Activated CD4-positive, CD25-positive, alpha-beta regulatory T cell (primary cell): ENCODE results near the gene KCNB1.

Experiments used
- DNase-seq, 4 experiments: peaks; one replicate each; lab custom pipeline; 2025; lab: John Stamatoyannopoulos, UW

Gene KCNB1

DNA sequence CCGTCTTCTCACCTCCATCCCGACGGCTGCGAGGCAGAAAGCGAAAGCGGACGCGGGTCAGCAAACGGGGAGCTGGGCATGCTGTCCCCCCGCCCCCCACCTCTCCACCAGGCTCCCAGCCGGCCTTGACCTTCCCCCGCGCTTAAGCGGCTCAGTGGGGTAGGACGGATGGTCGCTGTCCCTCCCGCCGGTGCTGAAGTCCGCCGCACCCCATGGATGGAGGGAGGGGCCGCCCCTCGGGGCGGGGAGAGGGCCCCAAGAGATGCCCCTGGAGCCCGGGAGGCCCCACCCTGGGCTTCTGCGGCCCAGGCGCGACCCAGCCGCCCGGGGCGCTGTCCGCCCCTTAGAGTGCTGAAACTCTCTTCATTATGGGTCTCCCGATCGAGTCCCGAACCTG lies at the start of gene KCNB1:
TSS of gene KCNB1 (minus strand) at position 48 of the 397 bp plus-strand sequence. CDS start 188 bp downstream, outside the sequence.
- peak in 3 of 4 experiments; percentile 5 to 12 (median 8) for DNase-seq

DNA sequence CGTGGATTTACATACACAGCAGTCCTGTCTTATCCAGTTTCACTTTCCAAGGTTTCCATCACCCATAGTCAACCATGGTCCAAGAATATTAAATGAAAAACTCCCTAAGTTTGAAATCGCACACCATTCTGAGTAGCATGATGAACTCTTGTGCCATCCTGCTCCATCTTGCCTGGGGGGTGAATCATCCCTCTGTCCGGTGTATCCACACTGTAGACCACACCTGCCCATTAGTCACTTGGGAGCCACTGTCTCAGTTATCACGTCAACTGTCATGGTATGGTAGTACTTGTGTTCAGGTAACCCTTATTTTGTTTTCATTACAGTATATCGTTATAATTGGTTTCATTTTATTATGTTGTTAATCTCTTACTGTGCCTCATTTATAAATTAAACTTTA lies 47.0 kb upstream of the KCNB1 start:
- DNase-seq = no peak

DNA sequence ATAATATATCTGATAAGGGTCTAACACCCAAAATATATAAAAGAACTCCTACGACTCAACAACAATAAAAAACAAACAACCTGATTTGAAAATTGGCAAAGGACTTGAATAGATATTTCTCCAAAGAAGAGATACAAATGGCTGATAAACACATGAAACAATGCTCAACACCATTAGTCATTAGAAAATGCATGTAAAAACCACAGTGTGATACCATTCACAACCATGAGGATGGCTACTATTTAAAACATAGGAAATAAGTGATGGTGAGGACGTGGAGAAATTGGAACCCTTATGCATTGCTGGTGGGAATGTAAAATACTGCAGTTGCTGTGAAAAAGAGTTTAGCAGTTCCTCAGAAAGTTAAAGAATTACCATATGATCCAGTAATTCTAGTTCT lies 44.1 kb upstream of the KCNB1 start:
- DNase-seq = no peak

DNA sequence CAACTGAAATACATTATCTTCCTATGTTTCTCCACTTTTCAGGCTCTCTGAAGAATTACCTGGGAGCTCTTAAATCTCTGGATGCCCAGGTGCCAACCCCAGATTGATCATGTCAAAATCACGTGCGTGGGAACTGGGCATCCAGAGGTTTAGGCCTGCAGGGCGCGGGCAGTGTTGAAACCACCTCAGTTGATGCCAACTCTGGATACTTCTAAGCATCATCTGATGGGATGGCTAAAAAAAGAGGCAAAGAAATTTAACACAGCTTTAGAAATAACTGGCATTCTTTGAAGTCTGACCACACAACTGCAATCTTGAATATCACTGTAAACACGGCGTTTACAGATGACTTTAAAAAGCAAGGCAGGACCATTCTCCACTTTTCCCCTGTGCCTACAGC lies 43.6 kb upstream of the KCNB1 start:
- no peak for DNase-seq

DNA sequence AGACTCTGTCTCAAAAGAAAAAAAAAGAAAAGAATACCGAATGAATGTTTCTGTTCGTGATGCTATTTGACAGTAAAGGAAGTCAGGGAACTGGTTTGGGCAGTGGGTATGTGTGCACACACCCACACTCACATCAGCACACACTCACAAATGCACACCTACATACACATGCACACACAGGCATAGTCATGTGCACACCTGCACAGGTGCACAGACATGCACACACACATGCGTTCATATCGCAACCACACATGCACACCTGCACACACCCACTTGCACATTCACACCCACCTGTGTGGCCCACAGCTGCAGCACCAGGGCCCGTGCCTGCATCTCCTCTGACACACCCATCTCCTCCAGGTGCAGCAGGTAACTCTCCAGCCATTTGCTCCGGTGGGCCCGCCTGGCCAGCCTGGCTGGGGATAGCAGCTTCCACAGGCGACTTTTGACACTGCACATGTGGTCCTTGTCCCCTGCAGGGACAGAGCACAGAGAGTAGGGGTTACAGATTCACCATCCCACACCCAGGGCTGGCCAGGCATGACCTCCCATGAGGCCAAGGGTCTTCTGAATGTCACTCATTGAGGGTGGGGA lies 41.4 kb upstream of the KCNB1 start:
- DNase-seq = no peak

DNA sequence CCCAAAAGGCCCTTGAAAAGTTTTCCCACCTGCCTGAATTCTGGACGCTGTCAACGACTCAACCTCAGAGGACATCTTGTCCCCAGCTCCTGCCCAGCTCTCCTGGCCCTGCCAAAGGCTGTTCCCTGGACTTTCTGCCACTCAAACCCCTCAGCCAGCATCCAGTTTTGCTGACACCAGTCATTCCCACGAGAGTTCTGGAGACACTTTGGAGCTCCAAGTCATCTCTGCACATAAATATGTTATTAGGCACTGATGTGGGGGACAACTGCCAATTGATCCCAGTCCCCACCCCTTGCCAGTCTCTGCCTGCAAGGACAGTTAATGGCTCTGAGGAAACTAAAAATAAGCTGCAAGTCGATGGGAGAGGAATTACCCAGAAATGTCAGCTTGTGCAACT lies 38.9 kb upstream of the KCNB1 start:
- DNase-seq = no peak

DNA sequence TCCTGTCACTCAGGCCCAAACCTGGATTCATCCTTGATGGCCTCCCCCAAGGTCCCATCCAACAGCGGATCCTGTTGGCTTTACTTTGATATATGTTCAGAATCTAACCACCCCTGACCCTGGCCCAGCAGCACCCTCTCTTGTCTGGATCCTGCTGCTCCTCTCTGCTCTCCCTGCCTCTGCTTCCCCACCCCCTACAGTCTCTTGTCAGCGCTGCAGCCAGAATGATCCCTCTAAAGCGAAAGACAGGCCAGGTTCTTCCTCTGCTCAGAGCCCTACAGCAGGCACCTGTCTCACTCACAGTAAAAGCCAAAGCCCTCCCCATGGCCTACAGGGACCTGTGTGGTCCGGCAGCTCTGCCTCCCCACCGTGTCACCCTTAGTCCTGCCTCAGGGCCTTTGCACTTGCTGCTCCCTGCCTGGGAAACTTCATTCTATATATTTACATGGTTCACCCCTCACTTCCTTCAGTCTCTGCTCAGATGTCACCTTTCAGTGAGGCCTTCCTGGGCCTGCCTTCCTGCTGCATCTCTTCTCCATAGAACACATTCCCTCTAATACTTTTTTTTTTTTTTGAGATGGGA lies 37.4 kb upstream of the KCNB1 start:
- no peak for DNase-seq

DNA sequence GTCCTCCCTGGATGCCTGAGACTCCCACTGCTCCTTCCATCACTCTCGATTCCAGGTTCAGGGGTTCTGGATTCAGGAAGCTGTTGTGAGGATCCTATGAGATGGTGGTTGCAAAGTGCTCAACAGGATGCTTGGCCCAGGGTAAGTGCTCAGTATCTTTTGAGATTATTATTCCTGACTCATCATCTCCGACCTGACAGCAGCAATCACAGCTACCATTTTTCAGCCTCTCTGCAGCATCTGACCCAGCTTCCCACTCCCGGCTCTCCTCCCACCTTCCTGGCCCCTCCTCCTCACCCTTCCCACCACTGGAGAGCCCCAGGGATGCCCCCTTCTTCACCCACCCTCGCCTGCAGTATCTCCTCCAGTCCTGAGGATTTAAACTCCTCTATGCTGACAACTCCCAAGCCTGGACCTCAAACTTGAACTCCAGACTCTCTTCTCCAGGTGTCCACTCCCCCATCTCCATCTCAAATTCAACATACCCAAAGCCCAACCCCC lies 36.8 kb upstream of the KCNB1 start:
- DNase-seq = no peak

DNA sequence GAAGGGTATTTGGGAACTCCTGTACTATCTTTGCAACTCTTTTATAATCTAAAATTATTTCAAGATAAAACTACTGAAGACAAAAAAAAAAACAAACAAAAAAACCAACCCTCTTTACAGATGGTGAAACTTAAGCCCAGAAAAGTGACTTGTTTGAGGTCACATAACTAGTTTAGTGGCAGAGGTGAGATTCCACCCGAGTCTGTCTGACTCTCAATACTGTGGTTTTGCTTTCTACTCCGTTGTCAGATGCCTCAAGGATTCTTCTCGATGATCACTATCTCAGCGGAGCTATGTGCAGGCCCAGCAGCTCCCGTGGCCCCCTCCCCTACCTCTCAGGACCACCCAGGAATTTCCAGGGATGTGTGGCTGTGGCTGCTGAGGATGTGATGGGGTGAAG lies 36.1 kb upstream of the KCNB1 start:
- DNase-seq = no peak

DNA sequence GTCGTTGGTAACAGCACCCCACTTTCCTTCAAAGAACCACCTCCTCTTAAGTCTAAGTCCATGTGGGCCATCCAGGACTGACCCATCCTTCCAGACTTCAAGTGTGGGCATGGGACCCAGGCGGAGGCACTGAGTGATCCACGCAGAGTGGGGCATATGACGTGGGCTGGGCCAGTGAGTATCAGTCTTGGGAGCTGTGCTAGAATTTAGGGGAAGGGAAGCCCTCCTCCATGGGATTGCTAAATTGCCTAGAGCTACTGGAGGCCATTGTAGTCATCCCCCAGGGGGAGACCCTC lies 35.3 kb upstream of the KCNB1 start:
- DNase-seq = no peak

DNA sequence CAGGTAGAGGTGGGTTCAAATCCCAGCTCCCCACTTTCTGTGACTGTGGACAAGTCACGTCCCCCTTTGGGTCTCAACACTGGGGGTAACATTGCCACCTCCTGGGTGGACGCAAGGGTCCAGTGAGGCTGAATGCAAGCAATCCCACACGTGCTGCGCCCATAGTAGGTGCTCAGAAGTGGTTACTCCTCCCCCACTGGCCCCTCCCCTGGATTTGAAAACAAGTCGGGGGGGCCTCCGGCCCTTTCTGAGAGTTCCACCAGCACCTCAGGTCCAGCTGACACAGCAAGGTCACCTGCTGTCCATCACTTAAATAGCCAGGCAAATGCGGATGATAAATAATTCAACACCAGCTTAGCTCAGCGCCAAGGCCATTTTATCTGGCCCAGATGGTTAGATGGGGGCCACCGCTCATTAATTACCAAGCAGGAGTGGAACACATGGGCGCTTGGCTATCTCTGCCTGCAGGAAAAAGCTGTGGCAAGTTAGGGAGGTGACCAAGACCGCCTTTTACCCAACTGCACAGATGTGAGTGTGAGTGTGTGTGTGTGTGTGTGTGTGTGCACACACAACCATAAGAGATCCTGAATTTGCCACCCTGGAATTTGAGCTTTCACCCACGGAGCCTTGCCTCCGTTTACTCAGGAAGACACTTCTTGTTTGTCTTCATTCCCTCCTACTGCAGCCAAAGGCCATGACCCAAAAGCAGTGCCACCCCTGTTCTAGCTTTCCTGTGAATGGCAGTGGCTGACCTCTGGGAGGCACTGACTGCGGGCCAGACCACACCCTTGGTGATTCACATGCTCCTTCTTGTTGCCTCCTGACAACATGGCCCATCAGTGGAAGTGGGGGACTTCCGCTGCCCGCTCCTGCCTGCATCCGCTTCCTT lies 34.7 kb upstream of the KCNB1 start:
- DNase-seq = no peak

DNA sequence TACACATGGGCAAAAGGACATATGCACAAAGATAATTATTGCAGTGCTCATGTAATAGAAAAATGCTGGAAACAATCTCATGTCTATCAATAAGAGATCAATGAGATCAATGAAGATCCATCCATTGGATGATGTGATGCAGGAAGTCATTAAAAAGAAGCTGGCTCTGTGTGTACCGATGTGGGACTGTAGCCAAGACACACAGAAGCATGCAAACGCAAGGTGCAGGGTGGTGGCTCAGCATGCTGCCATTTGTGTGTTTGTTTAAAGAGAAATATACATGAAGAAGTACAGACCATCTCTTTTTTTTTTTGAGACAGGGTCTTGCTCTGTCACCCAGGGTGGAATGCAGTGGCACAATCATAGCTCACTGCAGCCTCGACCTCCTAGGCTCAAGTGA lies 33.1 kb upstream of the KCNB1 start:
- DNase-seq = no peak

DNA sequence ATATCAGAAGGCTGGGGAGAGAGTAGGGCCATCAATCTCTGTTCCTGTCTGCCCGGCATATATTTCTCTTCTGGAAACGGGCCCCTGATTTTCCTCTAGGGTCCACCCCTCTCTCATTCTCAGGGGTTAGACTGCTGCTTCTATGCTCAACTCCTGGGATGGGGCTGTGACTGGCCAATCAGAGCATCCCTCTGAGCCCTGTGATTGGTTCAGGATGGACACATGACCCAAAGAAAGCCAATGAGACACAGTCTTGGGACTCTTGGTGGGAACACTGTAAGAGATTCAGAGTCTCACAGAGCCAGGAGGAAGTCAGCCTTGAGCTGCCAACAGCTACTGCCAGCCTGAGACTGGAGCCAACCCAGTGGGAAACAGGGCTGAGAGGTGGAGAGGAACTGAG lies 31.0 kb upstream of the KCNB1 start:
- no peak for DNase-seq

DNA sequence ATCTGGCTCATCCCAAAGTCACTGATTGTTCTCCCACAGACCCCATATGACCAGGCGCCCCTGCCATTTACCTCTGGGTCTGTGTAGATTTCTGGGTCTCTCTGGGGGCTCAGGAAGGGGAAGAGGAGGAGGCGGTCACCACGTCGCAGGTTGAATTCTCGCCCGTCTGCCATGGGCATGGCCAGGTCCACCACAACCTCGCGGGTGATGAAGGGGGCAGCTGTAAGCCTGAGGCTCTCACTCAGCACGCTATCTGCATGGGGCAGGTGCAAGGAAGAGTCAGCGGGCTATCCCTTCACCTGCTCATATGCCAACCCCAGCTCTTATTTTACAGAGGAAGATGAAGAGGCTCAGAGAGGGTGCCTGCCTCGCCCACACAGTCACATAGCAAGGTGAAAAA lies 30.5 kb upstream of the KCNB1 start:
- DNase-seq = no peak

DNA sequence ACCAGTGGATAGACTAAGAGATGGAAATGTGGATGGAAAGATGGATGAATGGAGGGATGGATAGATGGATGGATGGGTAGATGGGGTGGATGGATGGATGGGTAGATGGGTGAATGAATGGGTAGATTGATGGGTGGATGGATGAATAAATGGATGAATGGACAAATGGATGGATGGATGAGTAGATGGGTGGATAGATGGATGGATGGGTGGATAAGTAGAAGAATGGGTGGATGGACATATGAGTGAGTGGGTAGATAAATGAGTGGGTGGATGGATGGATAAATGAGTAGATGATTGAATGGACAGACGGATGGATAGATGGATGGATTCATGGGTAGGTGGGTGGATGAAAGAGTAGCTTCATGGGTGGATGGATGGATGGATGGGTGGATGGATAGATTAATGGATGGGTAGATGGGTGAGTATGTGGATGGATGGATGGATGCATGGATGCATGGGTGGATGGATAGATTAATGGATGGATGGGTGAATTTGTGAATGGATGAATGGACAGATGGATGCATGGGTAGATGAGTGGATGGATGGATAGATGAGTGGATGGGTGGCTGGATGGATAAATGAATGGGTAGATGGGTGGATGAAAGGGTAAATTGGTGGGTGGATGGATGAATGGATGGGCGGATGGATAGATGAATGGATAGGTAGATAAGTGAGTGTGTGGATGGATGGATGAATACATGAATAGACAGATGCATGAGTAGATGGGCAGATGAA lies 29.5 kb upstream of the KCNB1 start:
- no peak for DNase-seq

DNA sequence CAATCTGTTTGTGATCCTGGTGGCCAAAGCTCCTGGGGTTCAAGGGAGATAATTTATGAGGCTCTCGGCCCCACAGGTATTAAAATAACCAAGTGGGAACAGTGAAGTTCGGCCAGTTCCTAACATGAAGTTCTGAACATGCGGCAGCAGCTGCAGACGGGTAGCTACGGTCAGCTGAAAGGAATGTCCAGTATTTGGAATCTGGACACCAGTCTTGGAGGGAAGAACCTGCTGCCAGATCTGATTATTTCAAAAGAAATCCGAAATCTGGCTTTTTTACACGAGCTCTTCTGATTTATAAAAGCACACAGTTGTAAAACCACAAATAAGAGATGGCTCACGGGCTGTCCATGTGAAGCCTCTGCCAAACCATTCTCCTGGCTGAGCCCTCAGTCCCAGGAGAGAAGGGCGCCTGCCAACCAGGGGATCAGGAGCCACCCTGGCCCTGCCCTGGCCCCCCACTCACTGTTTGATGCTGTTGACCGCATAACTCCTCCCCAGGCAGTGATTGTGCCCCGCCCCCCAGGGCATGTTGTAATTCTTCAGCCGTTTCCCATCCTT lies 28.2 kb upstream of the KCNB1 start:
- no peak for DNase-seq

DNA sequence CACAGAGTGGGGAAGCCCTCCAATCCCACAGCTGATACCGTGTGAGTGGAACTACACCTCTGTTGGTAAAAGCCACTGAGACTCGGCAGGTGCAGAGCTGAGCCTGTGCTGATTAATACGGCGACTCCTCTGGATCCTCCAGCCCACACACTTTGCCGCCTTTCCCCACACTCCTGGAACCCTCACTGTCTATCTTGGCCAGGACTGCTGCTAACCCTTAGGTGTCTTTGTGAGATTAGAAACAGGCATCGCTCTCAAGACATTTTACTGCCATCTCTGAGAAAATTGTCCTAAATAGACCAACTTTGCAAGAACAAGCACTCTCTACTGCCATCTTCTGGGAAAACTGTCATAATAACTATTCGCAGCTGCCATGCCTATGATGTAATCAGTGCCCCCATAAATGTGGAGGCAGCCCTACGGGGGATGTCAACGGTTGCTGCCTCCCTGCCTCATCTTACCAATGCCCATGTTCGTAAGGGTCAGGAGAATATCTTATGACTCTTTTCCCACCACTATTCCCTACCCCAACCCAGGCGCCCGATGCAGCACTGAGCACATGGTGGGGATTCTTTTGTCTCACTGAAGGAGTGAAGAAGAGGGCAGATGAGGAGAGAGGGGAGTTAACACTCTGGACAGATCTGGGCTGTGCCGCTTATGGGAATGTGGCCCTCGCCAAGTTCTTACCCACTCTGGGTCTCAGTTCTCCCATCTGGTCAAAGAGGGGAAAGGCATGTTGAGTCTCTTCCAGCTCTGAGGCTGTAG lies 26.1 kb upstream of the KCNB1 start:
- DNase-seq = no peak

DNA sequence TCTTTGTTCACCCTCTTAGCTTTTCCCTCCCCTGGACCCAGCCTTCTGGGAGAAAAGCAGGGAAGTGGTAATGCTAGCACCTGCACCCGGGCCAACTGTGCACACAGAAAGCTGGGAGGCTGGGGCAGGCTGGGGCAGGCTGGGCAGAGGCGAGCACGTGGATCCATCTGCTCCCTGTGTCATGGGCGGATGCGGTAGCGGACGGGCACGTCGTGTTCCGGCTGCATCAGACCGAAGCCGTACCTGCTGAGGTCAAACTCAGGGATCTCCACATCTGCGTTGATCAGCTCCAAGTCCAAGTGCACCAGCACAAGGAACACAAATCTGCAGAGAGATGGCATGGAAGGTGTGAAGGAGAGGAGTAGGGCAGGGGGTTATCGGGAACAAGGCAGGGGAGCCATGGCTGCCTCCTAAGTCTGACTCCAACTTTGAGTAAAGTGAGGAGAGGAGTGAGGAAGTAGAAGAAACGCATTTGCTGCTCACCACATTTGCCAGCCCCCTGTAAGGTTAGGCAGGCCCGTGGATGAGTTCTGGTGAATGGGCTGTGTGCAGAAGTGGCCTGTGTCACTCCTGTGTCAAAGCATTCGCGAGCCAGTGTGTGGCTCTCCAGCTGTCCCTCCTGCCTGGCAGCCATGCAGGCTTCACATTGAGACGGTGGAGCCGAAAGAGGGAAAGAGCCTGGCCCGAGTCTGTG lies 25.4 kb upstream of the KCNB1 start:
- DNase-seq = no peak

DNA sequence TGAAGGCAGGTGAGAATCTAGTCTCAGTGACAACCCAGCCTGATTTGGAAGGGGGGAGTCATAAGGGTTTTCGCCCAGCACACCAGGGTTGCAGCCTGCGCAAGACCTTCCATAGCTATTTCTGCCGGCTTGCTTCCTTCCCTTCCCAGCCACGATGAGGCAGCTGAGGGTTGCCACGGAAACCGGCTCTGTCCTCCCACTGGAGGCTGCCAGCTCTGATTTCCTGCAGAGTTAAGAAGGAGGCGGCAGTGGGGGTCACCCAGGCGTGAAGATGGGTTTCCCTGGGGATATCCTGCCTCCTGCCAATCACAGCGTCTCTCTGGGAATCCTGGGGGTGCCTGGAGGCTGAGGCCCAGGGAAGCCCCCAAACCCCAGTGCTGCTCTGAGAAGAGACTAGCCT lies 23.1 kb upstream of the KCNB1 start:
- DNase-seq = no peak

DNA sequence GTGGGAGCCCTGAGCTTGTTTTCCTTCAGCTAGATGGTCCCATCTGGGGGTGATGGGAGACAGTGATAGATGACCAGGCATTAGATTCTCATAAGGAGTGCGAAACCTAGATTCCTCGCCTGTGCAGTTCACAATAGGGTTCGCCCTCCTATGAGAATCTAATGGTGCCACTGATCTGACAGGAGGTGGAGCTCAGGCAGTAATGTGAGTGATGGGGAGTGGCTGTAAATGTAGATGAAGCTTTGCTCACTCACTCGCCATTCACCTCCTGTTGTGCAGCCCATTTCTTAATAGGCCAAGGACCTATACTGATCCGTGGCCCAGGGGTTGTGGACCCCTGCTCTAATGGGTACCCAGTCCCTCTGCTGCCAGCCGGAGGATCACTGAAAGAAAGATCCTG lies 20.7 kb upstream of the KCNB1 start:
- no peak for DNase-seq

DNA sequence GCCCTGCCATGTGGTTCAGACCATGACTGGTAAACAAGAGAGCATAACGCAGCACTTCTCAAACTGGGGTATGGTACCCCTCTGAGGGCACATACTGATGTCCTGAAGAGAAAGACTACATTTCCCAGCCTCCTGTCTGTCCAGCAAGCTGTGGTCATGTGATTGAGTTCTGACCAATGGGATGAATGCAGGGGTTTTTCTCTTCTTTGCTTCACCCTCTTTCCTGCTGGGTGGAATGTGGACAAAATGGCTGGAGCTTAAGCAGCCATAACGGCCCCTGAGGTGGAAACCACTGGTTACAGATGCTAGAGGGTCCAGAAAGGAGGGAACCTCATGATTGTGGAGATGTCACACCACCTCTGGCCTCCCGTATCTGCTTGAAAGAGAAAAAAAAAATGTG lies 19.4 kb upstream of the KCNB1 start:
- DNase-seq = no peak
